HPDE6-E6E7 (cell line): Measurements from ENCODE around the gene SPIN2B.

Experiments
- DNase-seq: peaks from one replicate; pipeline ENCODE4 v3.0.0; 2011; ENCODE audit warnings: missing footprints; ENCODE audit errors: extremely low spot score

The SPIN2B gene

DNA sequence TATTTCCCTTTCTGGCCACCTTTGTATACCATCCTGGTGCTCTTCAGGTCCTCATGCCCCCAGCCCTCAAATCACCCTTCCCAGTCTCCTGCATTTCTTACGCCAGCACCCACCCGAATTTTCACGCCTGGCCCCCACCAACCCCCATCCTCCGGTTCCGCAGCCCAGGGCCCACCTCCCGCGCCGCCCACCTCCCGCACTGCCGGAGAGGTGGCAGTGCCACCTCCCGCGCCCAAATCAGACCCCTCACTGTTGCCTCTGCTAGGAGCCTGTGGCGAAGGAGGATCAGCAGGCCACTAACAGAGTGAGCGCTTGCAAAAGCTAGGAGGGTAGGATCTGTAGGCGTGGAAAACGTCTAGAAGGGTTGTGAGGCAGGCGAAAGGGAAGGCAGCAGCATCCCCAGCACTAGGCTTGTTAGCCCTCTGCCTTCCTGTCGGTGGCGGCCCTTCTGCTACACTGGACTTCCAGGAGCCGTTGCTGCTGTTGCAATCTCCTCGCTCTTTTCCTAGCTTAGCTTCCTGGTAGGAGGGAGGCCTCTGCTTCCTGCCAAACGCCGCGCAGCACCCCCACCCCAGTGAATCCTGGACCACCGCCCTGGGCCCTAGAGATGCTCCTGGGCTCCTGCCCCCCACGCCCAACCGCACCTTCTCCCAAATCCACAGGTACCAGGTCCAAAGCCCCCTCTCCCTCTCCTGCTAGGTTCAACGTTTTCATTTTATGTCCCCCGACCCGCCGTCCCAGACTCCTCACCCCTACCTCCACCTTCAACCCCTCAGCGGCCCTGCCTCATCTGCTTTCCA lies 51.0 kb downstream of the SPIN2B start:
- DNase-seq = no peak
